ENCODE data around the gene ANKIB1. TPM values are rescaled to one million over a fixed set of nuclear protein-coding genes. Genes with fewer than 3 reads are reported as not detected.

ANKIB1 gene
- total and polyA plus RNA-seq, 2 donors (not counting 1 experiment from before 2014, with no cell fraction given): 16.5 to 76.7 TPM

DNA sequence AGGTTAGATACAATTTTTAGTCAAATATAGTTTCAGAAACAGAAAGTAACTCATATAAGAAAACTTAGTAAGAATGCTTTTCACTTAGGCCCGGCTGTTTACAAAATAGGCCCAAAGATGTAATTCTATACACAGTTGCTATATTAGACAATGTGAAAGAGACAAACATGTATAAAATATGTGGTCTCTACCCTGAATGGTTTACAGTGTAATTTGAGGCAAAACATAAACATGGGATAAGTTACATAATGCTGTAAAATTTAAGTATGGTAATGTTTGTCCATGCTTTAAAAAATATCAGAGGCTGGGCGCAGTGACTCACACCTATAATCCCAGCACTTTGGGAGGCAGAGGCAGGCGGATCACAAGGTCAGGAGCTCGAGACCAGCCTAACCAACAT is 18.8 kb upstream of the ANKIB1 start:
- no peak for ATAC-seq (ENCODE audit: low read depth)
- Histone ChIP-seq H3K27ac (ENCODE audit: low read length in 2 of 2) (no peak overlapping the region), H3K4me1 (ENCODE audit: control insufficient read depth in 2 of 2, insufficient read depth in 2 of 2, low read length in 2 of 2) (no peaks in the 10 kb centered on the region), H3K4me2 (replicated peaks; ENCODE audit: low read depth, low read length, poor library complexity, severe bottlenecking) (no peak overlapping the region), H3K9ac (ENCODE audit: low read length) (no peak overlapping the region), H3K9me3 (ENCODE audit: control extremely low read depth in 1 of 3, control insufficient read depth in 2 of 3, insufficient read depth in 1 of 3, low read length in 2 of 3) (no peaks in the 10 kb centered on the region), H3K79me2 (ENCODE audit: control insufficient read depth, insufficient read depth, low read length) (no peaks in the 10 kb centered on the region), H3K4me3 (ENCODE audit: control extremely low read depth in 1 of 5, extremely low read depth in 1 of 5, insufficient read depth in 1 of 5, low read depth in 2 of 5, low read length in 4 of 5) (no peak overlapping the region), H3K27me3 (replicated peaks in 1 of 4; ENCODE audit: control extremely low read depth in 1 of 4, control insufficient read depth in 3 of 4, insufficient read depth in 4 of 4, low read length in 3 of 4) (no peaks in the 10 kb centered on the region), H2AFZ (ENCODE audit: insufficient read depth, low read depth, low read length, poor library complexity, severe bottlenecking) (no peak overlapping the region), H4K20me1 (ENCODE audit: control insufficient read depth, insufficient read depth, low read length, poor library complexity, severe bottlenecking) (no peaks in the 10 kb centered on the region), H3K36me3 (replicated peaks in 1 of 2; ENCODE audit: control extremely low read depth in 1 of 2, control insufficient read depth in 1 of 2, extremely low read depth in 1 of 2, insufficient read depth in 2 of 2, low read length in 1 of 2) (peaks cover 2 to 45% of the 10 kb centered on the region in 2 experiments)
- Mint-ChIP-seq H3K27me3 (no peaks in the 10 kb centered on the region), H3K4me3 (no peak overlapping the region), H3K9me3 (ENCODE audit: insufficient read depth) (peaks cover 12% of the 10 kb centered on the region), H3K4me1 (no peaks in the 10 kb centered on the region), H3K27ac (no peak overlapping the region)
- intact Hi-C loops (cut with micrococcal nuclease): no loop called here
- WGBS (ENCODE audit: insufficient coverage): no CpG with 5 or more reads among the region's 4 CpGs
- no peak for DNase-seq
- POLR2A ChIA-PET: no interaction called here
- TF ChIP-seq EZH2 (IDR thresholded peaks at IDR 0.05; ENCODE audit: borderline replicate concordance, insufficient read depth, low read depth, low read length, poor library complexity, severe bottlenecking): no peak
- TF ChIP-seq, protein P1, sequence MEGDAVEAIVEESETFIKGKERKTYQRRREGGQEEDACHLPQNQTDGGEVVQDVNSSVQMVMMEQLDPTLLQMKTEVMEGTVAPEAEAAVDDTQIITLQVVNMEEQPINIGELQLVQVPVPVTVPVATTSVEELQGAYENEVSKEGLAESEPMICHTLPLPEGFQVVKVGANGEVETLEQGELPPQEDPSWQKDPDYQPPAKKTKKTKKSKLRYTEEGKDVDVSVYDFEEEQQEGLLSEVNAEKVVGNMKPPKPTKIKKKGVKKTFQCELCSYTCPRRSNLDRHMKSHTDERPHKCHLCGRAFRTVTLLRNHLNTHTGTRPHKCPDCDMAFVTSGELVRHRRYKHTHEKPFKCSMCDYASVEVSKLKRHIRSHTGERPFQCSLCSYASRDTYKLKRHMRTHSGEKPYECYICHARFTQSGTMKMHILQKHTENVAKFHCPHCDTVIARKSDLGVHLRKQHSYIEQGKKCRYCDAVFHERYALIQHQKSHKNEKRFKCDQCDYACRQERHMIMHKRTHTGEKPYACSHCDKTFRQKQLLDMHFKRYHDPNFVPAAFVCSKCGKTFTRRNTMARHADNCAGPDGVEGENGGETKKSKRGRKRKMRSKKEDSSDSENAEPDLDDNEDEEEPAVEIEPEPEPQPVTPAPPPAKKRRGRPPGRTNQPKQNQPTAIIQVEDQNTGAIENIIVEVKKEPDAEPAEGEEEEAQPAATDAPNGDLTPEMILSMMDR (IDR thresholded peaks at IDR 0.05): no peak
- CTCF ChIA-PET: no interaction called here

DNA sequence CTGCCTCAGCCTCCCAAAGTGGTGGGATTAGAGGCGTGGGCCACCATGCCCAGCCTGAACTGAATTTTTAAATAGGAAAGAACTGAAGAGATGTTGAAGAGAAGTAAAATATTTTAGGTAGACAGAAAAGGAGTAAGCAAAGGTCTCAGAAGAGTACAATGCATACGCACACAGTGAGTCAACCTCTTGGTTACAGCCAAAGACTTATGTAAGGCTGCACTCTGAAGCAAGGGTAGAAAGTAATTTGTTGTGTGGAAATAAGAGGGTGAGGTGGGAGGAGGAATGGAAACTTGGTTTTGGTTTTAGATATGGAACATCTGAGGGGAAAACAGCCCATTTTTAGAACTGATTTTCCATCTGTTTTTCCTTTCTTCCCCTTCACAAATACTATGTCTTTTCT is 17.7 kb upstream of the ANKIB1 start:
- Histone ChIP-seq H4K20me1 (ENCODE audit: control insufficient read depth, insufficient read depth, low read length, poor library complexity, severe bottlenecking) (no peaks in the 10 kb centered on the region), H3K36me3 (replicated peaks in 1 of 2; ENCODE audit: control extremely low read depth in 1 of 2, control insufficient read depth in 1 of 2, extremely low read depth in 1 of 2, insufficient read depth in 2 of 2, low read length in 1 of 2) (peaks cover 2 to 45% of the 10 kb centered on the region in 2 experiments), H3K4me2 (replicated peaks; ENCODE audit: low read depth, low read length, poor library complexity, severe bottlenecking) (no peak overlapping the region), H3K9ac (ENCODE audit: low read length) (no peak overlapping the region), H3K9me3 (ENCODE audit: control extremely low read depth in 1 of 3, control insufficient read depth in 2 of 3, insufficient read depth in 1 of 3, low read length in 2 of 3) (no peaks in the 10 kb centered on the region), H3K27me3 (replicated peaks in 1 of 4; ENCODE audit: control extremely low read depth in 1 of 4, control insufficient read depth in 3 of 4, insufficient read depth in 4 of 4, low read length in 3 of 4) (no peaks in the 10 kb centered on the region), H3K79me2 (ENCODE audit: control insufficient read depth, insufficient read depth, low read length) (no peaks in the 10 kb centered on the region), H3K4me1 (ENCODE audit: control insufficient read depth in 2 of 2, insufficient read depth in 2 of 2, low read length in 2 of 2) (no peaks in the 10 kb centered on the region), H3K27ac (ENCODE audit: low read length in 2 of 2) (no peak overlapping the region), H2AFZ (ENCODE audit: insufficient read depth, low read depth, low read length, poor library complexity, severe bottlenecking) (no peak overlapping the region), H3K4me3 (ENCODE audit: control extremely low read depth in 1 of 5, extremely low read depth in 1 of 5, insufficient read depth in 1 of 5, low read depth in 2 of 5, low read length in 4 of 5) (no peak overlapping the region)
- 100% methylated on average over 2 of the region's 2 CpGs for WGBS (ENCODE audit: insufficient coverage)
- intact Hi-C loops (cut with micrococcal nuclease): no loop called here
- DNase-seq (no peak), ATAC-seq (ENCODE audit: low read depth) (no peak)
- ChIA-PET CTCF (interaction anchor here (0.6 kb wide), 1 partner anchor 95 kb away, joined by 3 read pairs; no protein-coding TSS in a partner anchor), POLR2A (no interaction called here)
- Mint-ChIP-seq H3K4me1 (no peaks in the 10 kb centered on the region), H3K27ac (no peak overlapping the region), H3K4me3 (no peak overlapping the region), H3K27me3 (no peaks in the 10 kb centered on the region), H3K9me3 (ENCODE audit: insufficient read depth) (peaks cover 12% of the 10 kb centered on the region)
- no peak for TF ChIP-seq EZH2 (IDR thresholded peaks at IDR 0.05; ENCODE audit: borderline replicate concordance, insufficient read depth, low read depth, low read length, poor library complexity, severe bottlenecking)
- TF ChIP-seq, protein P1 (IDR thresholded peaks at IDR 0.05): no peak
